ENCODE results near the gene PKDREJ. TPM values are rescaled to one million over a fixed set of nuclear protein-coding genes. Genes with fewer than 3 reads are reported as not detected.

Gene PKDREJ
- total and polyA plus RNA-seq, 4 experiments from 2014 or later = not detected

GRCh38 chr22:46241396-46242007, 21.6 kb downstream of the PKDREJ start:
- H3K27ac ChIP-seq (ENCODE audit: low read depth, low read length) = no peak overlapping the region
- Mint-ChIP-seq H3K4me3 (no peak overlapping the region), H3K4me1 (peaks cover 7 to 33% (median 12%) of the 10 kb centered on the region in 4 donors), H3K9me3 (peaks cover 0 to 2% (median 0%) of the 10 kb centered on the region in 8 donors), H3K27me3 (no peaks in the 10 kb centered on the region), H3K27ac (peak overlapping the region in 1 of 7 donors; percentile 50), H3K36me3 (peaks cover 12 to 23% of the 10 kb centered on the region in 2 donors)
- H3K4me3 ChIP-seq (ENCODE audit: low read length in 2 of 2) = no peak overlapping the region
- ChIA-PET CTCF (ENCODE audit: partially characterized antibody) (no interaction called here), POLR2A (ENCODE audit: partially characterized antibody) (no interaction called here)
- intact Hi-C loops (cut with micrococcal nuclease) = no loop called here
- no peaks in the 10 kb centered on the region for H3K9me3 ChIP-seq (ENCODE audit: control insufficient read depth in 1 of 2, low read length in 2 of 2)
- H3K4me1 ChIP-seq (ENCODE audit: insufficient read depth, low read length) = peaks cover 19% of the 10 kb centered on the region
- no peak for DNase-seq
- H3K27me3 ChIP-seq (ENCODE audit: insufficient read depth, low read length) = no peaks in the 10 kb centered on the region
- H3K36me3 ChIP-seq (ENCODE audit: insufficient read depth, low read length) = no peaks in the 10 kb centered on the region

- DNase-seq = no peak
- ChIA-PET POLR2A (ENCODE audit: partially characterized antibody) (interaction anchor here (1.7 kb wide), 1 partner anchor 9 kb away, joined by 6 read pairs; the partner anchor contains the start of gene CDPF1), CTCF (ENCODE audit: partially characterized antibody) (no interaction called here)
- Mint-ChIP-seq H3K4me3 (no peak overlapping the region), H3K4me1 (peaks cover 7 to 27% (median 12%) of the 10 kb centered on the region in 4 donors), H3K9me3 (peaks cover 0 to 2% (median 0%) of the 10 kb centered on the region in 8 donors), H3K36me3 (peaks cover 14 to 19% of the 10 kb centered on the region in 2 donors), H3K27me3 (no peaks in the 10 kb centered on the region), H3K27ac (peak overlapping the region in 2 of 7 donors; percentile 12 to 50)
- H3K4me3 ChIP-seq (ENCODE audit: low read length in 2 of 2) = no peak overlapping the region
- no peak overlapping the region for H3K27ac ChIP-seq (ENCODE audit: low read depth, low read length)
- no peaks in the 10 kb centered on the region for H3K36me3 ChIP-seq (ENCODE audit: insufficient read depth, low read length)
- intact Hi-C loops (cut with micrococcal nuclease) = no loop called here
- no peaks in the 10 kb centered on the region for H3K9me3 ChIP-seq (ENCODE audit: control insufficient read depth in 1 of 2, low read length in 2 of 2)
- no peaks in the 10 kb centered on the region for H3K27me3 ChIP-seq (ENCODE audit: insufficient read depth, low read length)
- H3K4me1 ChIP-seq (ENCODE audit: insufficient read depth, low read length) = peaks cover 19% of the 10 kb centered on the region
These were observed 22.2 kb downstream of the PKDREJ start for GRCh38 chr22:46240907-46241306.

- no peak for DNase-seq
- no peaks in the 10 kb centered on the region for H3K27me3 ChIP-seq (ENCODE audit: insufficient read depth, low read length)
- Mint-ChIP-seq H3K27ac (peak overlapping the region in 2 of 7 donors; percentile 48 to 57), H3K4me3 (no peak overlapping the region), H3K9me3 (peaks cover 0 to 2% (median 0%) of the 10 kb centered on the region in 8 donors), H3K4me1 (peaks cover 7 to 23% (median 12%) of the 10 kb centered on the region in 4 donors), H3K27me3 (no peaks in the 10 kb centered on the region), H3K36me3 (peaks cover 14 to 16% of the 10 kb centered on the region in 2 donors)
- no peak overlapping the region for H3K4me3 ChIP-seq (ENCODE audit: low read length in 2 of 2)
- H3K4me1 ChIP-seq (ENCODE audit: insufficient read depth, low read length) = peaks cover 19% of the 10 kb centered on the region
- intact Hi-C loops (cut with micrococcal nuclease) = no loop called here
- no peaks in the 10 kb centered on the region for H3K36me3 ChIP-seq (ENCODE audit: insufficient read depth, low read length)
- POLR2A ChIA-PET (ENCODE audit: partially characterized antibody) = interaction anchor here (1.7 kb wide), 1 partner anchor 10 kb away, joined by 6 read pairs; the partner anchor contains the start of gene CDPF1
- CTCF ChIA-PET (ENCODE audit: partially characterized antibody) = no interaction called here
- no peaks in the 10 kb centered on the region for H3K9me3 ChIP-seq (ENCODE audit: control insufficient read depth in 1 of 2, low read length in 2 of 2)
- no peak overlapping the region for H3K27ac ChIP-seq (ENCODE audit: low read depth, low read length)
These were observed 22.6 kb downstream of the PKDREJ start for GRCh38 chr22:46240506-46240905.

- H3K4me1 ChIP-seq (ENCODE audit: insufficient read depth, low read length) = peaks cover 19% of the 10 kb centered on the region
- CTCF ChIA-PET (ENCODE audit: partially characterized antibody) = no interaction called here
- H3K27ac ChIP-seq (ENCODE audit: low read depth, low read length) = no peak overlapping the region
- H3K27me3 ChIP-seq (ENCODE audit: insufficient read depth, low read length) = no peaks in the 10 kb centered on the region
- no peaks in the 10 kb centered on the region for H3K9me3 ChIP-seq (ENCODE audit: control insufficient read depth in 1 of 2, low read length in 2 of 2)
- Mint-ChIP-seq H3K4me1 (peaks cover 7 to 23% (median 12%) of the 10 kb centered on the region in 4 donors), H3K36me3 (peaks cover 14 to 18% of the 10 kb centered on the region in 2 donors), H3K27me3 (no peaks in the 10 kb centered on the region), H3K9me3 (peaks cover 0 to 2% (median 0%) of the 10 kb centered on the region in 8 donors), H3K27ac (peak overlapping the region in 5 of 7 donors; percentile 25 to 85 (median 52)), H3K4me3 (peak overlapping the region in 1 of 8 donors; percentile 9)
- intact Hi-C loops (cut with micrococcal nuclease) = no loop called here
- POLR2A ChIA-PET (ENCODE audit: partially characterized antibody) = interaction anchor here (1.7 kb wide), 1 partner anchor 10 kb away, joined by 6 read pairs; the partner anchor contains the start of gene CDPF1
- no peak overlapping the region for H3K4me3 ChIP-seq (ENCODE audit: low read length in 2 of 2)
- DNase-seq = no peak
- H3K36me3 ChIP-seq (ENCODE audit: insufficient read depth, low read length) = no peaks in the 10 kb centered on the region
These were observed 23.1 kb downstream of the PKDREJ start for GRCh38 chr22:46240073-46240472.

- Histone ChIP-seq H3K27ac (ENCODE audit: low read depth, low read length) (no peak overlapping the region), H3K27me3 (ENCODE audit: insufficient read depth, low read length) (no peaks in the 10 kb centered on the region), H3K9me3 (ENCODE audit: control insufficient read depth in 1 of 2, low read length in 2 of 2) (no peaks in the 10 kb centered on the region), H3K4me1 (ENCODE audit: insufficient read depth, low read length) (peaks cover 19% of the 10 kb centered on the region), H3K4me3 (ENCODE audit: low read length in 2 of 2) (no peak overlapping the region), H3K36me3 (ENCODE audit: insufficient read depth, low read length) (no peaks in the 10 kb centered on the region)
- intact Hi-C loops (cut with micrococcal nuclease) = no loop called here
- H3K27me3 Mint-ChIP-seq = no peaks in the 10 kb centered on the region
- ChIA-PET CTCF (ENCODE audit: partially characterized antibody) (no interaction called here), POLR2A (ENCODE audit: partially characterized antibody) (interaction anchor here (0.7 to 1.7 kb wide), 2 partner anchors 11 to 28 kb away, joined by 3 to 6 read pairs; partner anchors contain the start of genes CDPF1 and TTC38)
- peaks cover 14 to 19% of the 10 kb centered on the region in 2 donors for H3K36me3 Mint-ChIP-seq
- DNase-seq = peak in 3 of 5 donors; percentile 8 to 20 (median 9)
- peaks cover 7 to 23% (median 12%) of the 10 kb centered on the region in 4 donors for H3K4me1 Mint-ChIP-seq
- peaks cover 0 to 2% (median 0%) of the 10 kb centered on the region in 8 donors for H3K9me3 Mint-ChIP-seq
- peak overlapping the region; percentile 25 to 85 (median 81) for H3K27ac Mint-ChIP-seq
- peak overlapping the region; percentile 5 to 74 (median 64) for H3K4me3 Mint-ChIP-seq
These were observed 23.7 kb downstream of the PKDREJ start for GRCh38 chr22:46239261-46240048.

GRCh38 chr22:46238541-46238940, 24.6 kb downstream of the PKDREJ start:
- no peak for DNase-seq
- H3K4me1 Mint-ChIP-seq = peaks cover 7 to 23% (median 12%) of the 10 kb centered on the region in 4 donors
- ChIA-PET CTCF (ENCODE audit: partially characterized antibody) (no interaction called here), POLR2A (ENCODE audit: partially characterized antibody) (interaction anchor here (0.7 kb wide), 1 partner anchor 29 kb away, joined by 3 read pairs; the partner anchor contains the start of gene TTC38)
- Histone ChIP-seq H3K36me3 (ENCODE audit: insufficient read depth, low read length) (no peaks in the 10 kb centered on the region), H3K9me3 (ENCODE audit: control insufficient read depth in 1 of 2, low read length in 2 of 2) (no peaks in the 10 kb centered on the region), H3K4me1 (ENCODE audit: insufficient read depth, low read length) (peaks cover 19% of the 10 kb centered on the region), H3K4me3 (ENCODE audit: low read length in 2 of 2) (no peak overlapping the region), H3K27ac (ENCODE audit: low read depth, low read length) (no peak overlapping the region), H3K27me3 (ENCODE audit: insufficient read depth, low read length) (no peaks in the 10 kb centered on the region)
- H3K36me3 Mint-ChIP-seq = peaks cover 11 to 14% of the 10 kb centered on the region in 2 donors
- H3K27ac Mint-ChIP-seq = peak overlapping the region in 1 of 7 donors; percentile 31
- H3K9me3 Mint-ChIP-seq = peaks cover 0 to 2% (median 0%) of the 10 kb centered on the region in 8 donors
- intact Hi-C loops (cut with micrococcal nuclease) = no loop called here
- no peaks in the 10 kb centered on the region for H3K27me3 Mint-ChIP-seq
- no peak overlapping the region for H3K4me3 Mint-ChIP-seq
